ENCODE measurements around the gene GSK3B.

DNA sequence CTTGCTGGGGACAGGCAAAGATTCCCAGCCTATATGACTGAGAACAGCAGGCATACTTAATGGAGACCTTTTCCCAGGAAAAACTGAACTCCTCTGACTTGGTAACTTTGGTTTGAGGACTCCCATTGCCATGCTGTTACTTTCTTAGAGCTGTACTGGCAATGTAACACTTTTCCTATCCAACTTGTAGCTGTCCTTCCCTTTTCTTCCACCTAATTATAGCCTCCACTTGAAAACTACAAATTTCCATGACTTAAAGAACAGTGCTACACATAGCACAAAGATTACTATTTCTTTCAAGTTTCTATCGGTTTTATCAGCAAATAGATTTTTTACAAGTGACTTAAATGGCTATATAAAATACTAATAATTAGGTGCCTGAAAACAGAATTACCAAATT, 116.9 kb downstream of the GSK3B start:
- TF ChIP-seq, protein P1, sequence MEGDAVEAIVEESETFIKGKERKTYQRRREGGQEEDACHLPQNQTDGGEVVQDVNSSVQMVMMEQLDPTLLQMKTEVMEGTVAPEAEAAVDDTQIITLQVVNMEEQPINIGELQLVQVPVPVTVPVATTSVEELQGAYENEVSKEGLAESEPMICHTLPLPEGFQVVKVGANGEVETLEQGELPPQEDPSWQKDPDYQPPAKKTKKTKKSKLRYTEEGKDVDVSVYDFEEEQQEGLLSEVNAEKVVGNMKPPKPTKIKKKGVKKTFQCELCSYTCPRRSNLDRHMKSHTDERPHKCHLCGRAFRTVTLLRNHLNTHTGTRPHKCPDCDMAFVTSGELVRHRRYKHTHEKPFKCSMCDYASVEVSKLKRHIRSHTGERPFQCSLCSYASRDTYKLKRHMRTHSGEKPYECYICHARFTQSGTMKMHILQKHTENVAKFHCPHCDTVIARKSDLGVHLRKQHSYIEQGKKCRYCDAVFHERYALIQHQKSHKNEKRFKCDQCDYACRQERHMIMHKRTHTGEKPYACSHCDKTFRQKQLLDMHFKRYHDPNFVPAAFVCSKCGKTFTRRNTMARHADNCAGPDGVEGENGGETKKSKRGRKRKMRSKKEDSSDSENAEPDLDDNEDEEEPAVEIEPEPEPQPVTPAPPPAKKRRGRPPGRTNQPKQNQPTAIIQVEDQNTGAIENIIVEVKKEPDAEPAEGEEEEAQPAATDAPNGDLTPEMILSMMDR (IDR thresholded peaks at IDR 0.05 in 2 of 3, conservative IDR thresholded peaks at IDR 0.05 in 1 of 3; ENCODE audit: borderline replicate concordance in 1 of 3, insufficient read depth in 1 of 3, low read depth in 2 of 3, low read length in 2 of 3), result no peak
- no peak for TF ChIP-seq POLR2A (IDR thresholded peaks at IDR 0.05; ENCODE audit: borderline replicate concordance, extremely low read depth, insufficient read depth, insufficient read length)

Data from HCT116 (cell line).